Brain microvascular endothelial cell (primary cell): Measurements from ENCODE around the gene ALKBH2.

Source experiments
- DNase-seq: peaks from one replicate; pipeline ENCODE4 v3.0.0-alpha.2; 2020
- H3K27ac ChIP-seq: fragments of 250-450 bp; sonication (Bioruptor Pico); 2 replicates; pipeline ENCODE4 v1.5.1; 2020; ENCODE audit warnings: mild to moderate bottlenecking, moderate library complexity
- H3K27me3 ChIP-seq: fragments of 250-450 bp; sonication (Bioruptor Pico); replicated peaks from 2 replicates; pipeline ENCODE4 v1.5.1; 2020; ENCODE audit warnings: mild to moderate bottlenecking
- H3K36me3 ChIP-seq: fragments of 250-450 bp; sonication (Bioruptor Pico); replicated peaks from 2 replicates; pipeline ENCODE4 v1.5.1; 2020; ENCODE audit warnings: mild to moderate bottlenecking
- H3K4me3 ChIP-seq: 2 replicates; pipeline ENCODE4 v1.5.1; 2011; ENCODE audit warnings: low read depth, mild to moderate bottlenecking, control low read depth, low read length, moderate library complexity
- CTCF ChIP-seq: IDR thresholded peaks from 2 replicates; pipeline ENCODE4 v1.5.1; 2011; ENCODE audit warnings: low read depth, mild to moderate bottlenecking, moderate library complexity, low read length, control low read depth, inconsistent platforms; ENCODE audit errors: missing control alignments
- in situ Hi-C: cut with HindIII; loops from 2 replicates; pipeline ENCODE4 v1.10.0; 2017; ENCODE audit warnings: low sequenced_read_pairs, low pct_ligation_motif_present

Gene ALKBH2

GRCh38 chr12:109044241-109044640 lies 49.0 kb downstream of the ALKBH2 start:
- H3K27ac ChIP-seq = no peak overlapping the region
- H3K36me3 ChIP-seq = no peaks in the 10 kb centered on the region
- in situ Hi-C loops = no loop called here
- no peaks in the 10 kb centered on the region for H3K27me3 ChIP-seq
- H3K4me3 ChIP-seq = no peak overlapping the region
- DNase-seq = no peak
- TF ChIP-seq CTCF = no peak
